ENCODE data around the gene NECTIN1. TPM values are rescaled to one million over a fixed set of nuclear protein-coding genes. Genes with fewer than 3 reads are reported as not detected.
A peak's percentile ranks its signal among the peaks of the same experiment; 100 is the strongest.

Gene NECTIN1
- total and polyA plus RNA-seq, 5 donors = 5.2 to 14.5 (median 8.1) TPM

GRCh38 chr11:119673759-119674336, 55.2 kb downstream of the NECTIN1 start:
- Histone ChIP-seq H3K4me3 (ENCODE audit: low read length) (no peak overlapping the region), H3K9me3 (ENCODE audit: control insufficient read depth, low read length) (no peaks in the 10 kb centered on the region), H3K27ac (ENCODE audit: low read length) (no peak overlapping the region), H3K27me3 (ENCODE audit: control insufficient read depth, insufficient read depth) (no peaks in the 10 kb centered on the region), H3K4me1 (ENCODE audit: control insufficient read depth, insufficient read depth, low read length) (no peaks in the 10 kb centered on the region)
- ATAC-seq (no peak), DNase-seq (no peak)
- WGBS = 79% methylated on average over 15 of the region's 15 CpGs
- intact Hi-C loops (cut with DNase I) = loop anchor here in 1 of 4 donors (5.0 kb wide), 1 partner anchor 53 kb away; the partner anchor contains the start of gene NECTIN1

GRCh38 chr11:119673052-119673758, 55.8 kb downstream of the NECTIN1 start:
- H3K27ac ChIP-seq (ENCODE audit: low read length) = no peak overlapping the region
- DNase-seq (no peak), ATAC-seq (no peak)
- no peak overlapping the region for H3K4me3 ChIP-seq (ENCODE audit: low read length)
- 87% methylated on average over 13 of the region's 13 CpGs for WGBS
- intact Hi-C loops (cut with DNase I) = loop anchor here in 1 of 4 donors (5.0 kb wide), 1 partner anchor 54 kb away; the partner anchor contains the start of gene NECTIN1
- H3K4me1 ChIP-seq (ENCODE audit: control insufficient read depth, insufficient read depth, low read length) = no peaks in the 10 kb centered on the region
- H3K9me3 ChIP-seq (ENCODE audit: control insufficient read depth, low read length) = no peaks in the 10 kb centered on the region
- H3K27me3 ChIP-seq (ENCODE audit: control insufficient read depth, insufficient read depth) = no peaks in the 10 kb centered on the region

- Histone ChIP-seq H3K27me3 (ENCODE audit: control insufficient read depth, insufficient read depth) (no peaks in the 10 kb centered on the region), H3K27ac (ENCODE audit: low read length) (no peak overlapping the region), H3K4me1 (ENCODE audit: control insufficient read depth, insufficient read depth, low read length) (no peaks in the 10 kb centered on the region), H3K9me3 (ENCODE audit: control insufficient read depth, low read length) (no peaks in the 10 kb centered on the region), H3K4me3 (ENCODE audit: low read length) (no peak overlapping the region)
- DNase-seq = peak in 1 of 3 donors; percentile 53
- ATAC-seq = no peak
- intact Hi-C loops (cut with DNase I) = loop anchor here in 1 of 4 donors (5.0 kb wide), 1 partner anchor 55 kb away; the partner anchor contains the start of gene NECTIN1
- 84% methylated on average over 7 of the region's 7 CpGs for WGBS
Observed at GRCh38 chr11:119672597-119672996, 56.4 kb downstream of the NECTIN1 start.

GRCh38 chr11:119671561-119672015, 57.4 kb downstream of the NECTIN1 start:
- Histone ChIP-seq H3K4me1 (ENCODE audit: control insufficient read depth, insufficient read depth, low read length) (no peaks in the 10 kb centered on the region), H3K9me3 (ENCODE audit: control insufficient read depth, low read length) (no peaks in the 10 kb centered on the region), H3K27me3 (ENCODE audit: control insufficient read depth, insufficient read depth) (no peaks in the 10 kb centered on the region), H3K4me3 (ENCODE audit: low read length) (no peak overlapping the region), H3K27ac (ENCODE audit: low read length) (no peak overlapping the region)
- intact Hi-C loops (cut with DNase I) = loop anchor here in 1 of 4 donors (5.0 kb wide), 1 partner anchor 56 kb away; the partner anchor contains the start of gene NECTIN1
- peak; percentile 37 to 40 for ATAC-seq
- WGBS = 36% methylated on average over 12 of the region's 12 CpGs
- DNase-seq = peak; percentile 43 to 85 (median 81)

GRCh38 chr11:119671051-119671450, 57.9 kb downstream of the NECTIN1 start:
- intact Hi-C loops (cut with DNase I) = loop anchor here in 1 of 4 donors (5.0 kb wide), 1 partner anchor 56 kb away; the partner anchor contains the start of gene NECTIN1
- WGBS = 29% methylated on average over 5 of the region's 5 CpGs
- ATAC-seq = peak; percentile 65 to 66
- Histone ChIP-seq H3K27ac (ENCODE audit: low read length) (no peak overlapping the region), H3K27me3 (ENCODE audit: control insufficient read depth, insufficient read depth) (no peaks in the 10 kb centered on the region), H3K9me3 (ENCODE audit: control insufficient read depth, low read length) (no peaks in the 10 kb centered on the region), H3K4me3 (ENCODE audit: low read length) (no peak overlapping the region), H3K4me1 (ENCODE audit: control insufficient read depth, insufficient read depth, low read length) (no peaks in the 10 kb centered on the region)
- peak; percentile 89 to 96 (median 94) for DNase-seq

- WGBS = 76% methylated on average over 5 of the region's 5 CpGs
- DNase-seq (no peak), ATAC-seq (no peak)
- intact Hi-C loops (cut with DNase I) = loop anchor here (5.0 to 10.0 kb wide), 3 partner anchors 58 to 445 kb away; partner anchors contain the start of gene NECTIN1 (in 2 of the 4)
- H3K4me1 ChIP-seq (ENCODE audit: control insufficient read depth, insufficient read depth, low read length) = no peaks in the 10 kb centered on the region
- no peaks in the 10 kb centered on the region for H3K27me3 ChIP-seq (ENCODE audit: control insufficient read depth, insufficient read depth)
- H3K9me3 ChIP-seq (ENCODE audit: control insufficient read depth, low read length) = no peaks in the 10 kb centered on the region
- no peak overlapping the region for H3K27ac ChIP-seq (ENCODE audit: low read length)
- no peak overlapping the region for H3K4me3 ChIP-seq (ENCODE audit: low read length)
Observed at GRCh38 chr11:119669487-119669886, 59.5 kb downstream of the NECTIN1 start.

GRCh38 chr11:119668676-119669075, 60.3 kb downstream of the NECTIN1 start:
- ATAC-seq = no peak
- Histone ChIP-seq H3K27me3 (ENCODE audit: control insufficient read depth, insufficient read depth) (no peaks in the 10 kb centered on the region), H3K9me3 (ENCODE audit: control insufficient read depth, low read length) (no peaks in the 10 kb centered on the region), H3K4me3 (ENCODE audit: low read length) (no peak overlapping the region), H3K4me1 (ENCODE audit: control insufficient read depth, insufficient read depth, low read length) (no peaks in the 10 kb centered on the region), H3K27ac (ENCODE audit: low read length) (no peak overlapping the region)
- WGBS = 74% methylated on average over 1 of the region's 1 CpG
- no peak for DNase-seq
- intact Hi-C loops (cut with DNase I) = loop anchor here (5.0 to 10.0 kb wide), 3 partner anchors 59 to 446 kb away; partner anchors contain the start of gene NECTIN1 (in 2 of the 4)

- 37% methylated on average over 17 of the region's 17 CpGs for WGBS
- ATAC-seq = peak; percentile 92 to 95
- Histone ChIP-seq H3K27ac (ENCODE audit: low read length) (no peak overlapping the region), H3K9me3 (ENCODE audit: control insufficient read depth, low read length) (no peaks in the 10 kb centered on the region), H3K4me1 (ENCODE audit: control insufficient read depth, insufficient read depth, low read length) (no peaks in the 10 kb centered on the region), H3K27me3 (ENCODE audit: control insufficient read depth, insufficient read depth) (no peaks in the 10 kb centered on the region), H3K4me3 (ENCODE audit: low read length) (no peak overlapping the region)
- peak; percentile 76 to 93 (median 92) for DNase-seq
- intact Hi-C loops (cut with DNase I) = loop anchor here (2.0 to 10.0 kb wide), 5 partner anchors 61 to 448 kb away; partner anchors contain the start of gene NECTIN1 (in 2 of the 4)
Observed at GRCh38 chr11:119666463-119667131, 62.4 kb downstream of the NECTIN1 start.

GRCh38 chr11:119666061-119666460, 62.9 kb downstream of the NECTIN1 start:
- 81% methylated on average over 10 of the region's 10 CpGs for WGBS
- Histone ChIP-seq H3K9me3 (ENCODE audit: control insufficient read depth, low read length) (no peaks in the 10 kb centered on the region), H3K27ac (ENCODE audit: low read length) (no peak overlapping the region), H3K4me3 (ENCODE audit: low read length) (no peak overlapping the region), H3K27me3 (ENCODE audit: control insufficient read depth, insufficient read depth) (no peaks in the 10 kb centered on the region), H3K4me1 (ENCODE audit: control insufficient read depth, insufficient read depth, low read length) (no peaks in the 10 kb centered on the region)
- DNase-seq = no peak
- no peak for ATAC-seq
- intact Hi-C loops (cut with DNase I) = loop anchor here (2.0 to 10.0 kb wide), 5 partner anchors 61 to 449 kb away; partner anchors contain the start of gene NECTIN1 (in 2 of the 4)

- no peak overlapping the region for H3K4me3 ChIP-seq (ENCODE audit: low read length)
- 94% methylated on average over 44 of the region's 44 CpGs for WGBS
- no peaks in the 10 kb centered on the region for H3K9me3 ChIP-seq (ENCODE audit: control insufficient read depth, low read length)
- H3K4me1 ChIP-seq (ENCODE audit: control insufficient read depth, insufficient read depth, low read length) = no peaks in the 10 kb centered on the region
- DNase-seq (no peak), ATAC-seq (no peak)
- no peak overlapping the region for H3K27ac ChIP-seq (ENCODE audit: low read length)
- intact Hi-C loops (cut with DNase I) = loop anchor here (5.0 to 10.0 kb wide), 3 partner anchors 62 to 450 kb away; partner anchors contain the start of gene NECTIN1 (in 2 of the 4)
- no peaks in the 10 kb centered on the region for H3K27me3 ChIP-seq (ENCODE audit: control insufficient read depth, insufficient read depth)
Observed at GRCh38 chr11:119664701-119665420, 64.1 kb downstream of the NECTIN1 start.
